ENCODE measurements around the gene DHRS12.

DNA sequence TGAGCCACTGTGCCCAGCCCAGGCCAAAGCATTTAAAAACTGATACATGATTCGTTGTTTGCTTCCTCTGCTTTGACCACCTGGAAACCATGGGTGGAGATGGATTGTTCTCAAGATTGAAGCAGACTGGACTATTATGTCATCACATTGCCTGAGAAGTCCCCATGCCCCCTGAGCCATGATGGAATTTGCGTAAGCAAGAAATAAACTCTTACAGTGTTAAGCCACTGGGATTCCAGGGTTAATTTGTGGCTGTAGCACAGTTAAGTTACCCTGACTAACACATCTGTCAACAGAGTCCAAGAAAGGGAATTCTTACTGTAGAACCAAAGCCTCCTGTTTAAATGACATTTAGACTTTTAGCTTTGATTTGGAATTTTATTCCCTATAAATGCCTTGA lies 19.4 kb upstream of the DHRS12 start:
- TF ChIP-seq, protein P1, sequence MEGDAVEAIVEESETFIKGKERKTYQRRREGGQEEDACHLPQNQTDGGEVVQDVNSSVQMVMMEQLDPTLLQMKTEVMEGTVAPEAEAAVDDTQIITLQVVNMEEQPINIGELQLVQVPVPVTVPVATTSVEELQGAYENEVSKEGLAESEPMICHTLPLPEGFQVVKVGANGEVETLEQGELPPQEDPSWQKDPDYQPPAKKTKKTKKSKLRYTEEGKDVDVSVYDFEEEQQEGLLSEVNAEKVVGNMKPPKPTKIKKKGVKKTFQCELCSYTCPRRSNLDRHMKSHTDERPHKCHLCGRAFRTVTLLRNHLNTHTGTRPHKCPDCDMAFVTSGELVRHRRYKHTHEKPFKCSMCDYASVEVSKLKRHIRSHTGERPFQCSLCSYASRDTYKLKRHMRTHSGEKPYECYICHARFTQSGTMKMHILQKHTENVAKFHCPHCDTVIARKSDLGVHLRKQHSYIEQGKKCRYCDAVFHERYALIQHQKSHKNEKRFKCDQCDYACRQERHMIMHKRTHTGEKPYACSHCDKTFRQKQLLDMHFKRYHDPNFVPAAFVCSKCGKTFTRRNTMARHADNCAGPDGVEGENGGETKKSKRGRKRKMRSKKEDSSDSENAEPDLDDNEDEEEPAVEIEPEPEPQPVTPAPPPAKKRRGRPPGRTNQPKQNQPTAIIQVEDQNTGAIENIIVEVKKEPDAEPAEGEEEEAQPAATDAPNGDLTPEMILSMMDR (IDR thresholded peaks at IDR 0.05) = no peak
- no peak for TF ChIP-seq POLR2A (IDR thresholded peaks at IDR 0.05)
